K562 (cell line): ENCODE results near the gene GBA2. TPM values are rescaled to one million over a fixed set of nuclear protein-coding genes. Genes with fewer than 3 reads are reported as not detected.

Experiments used
- ATAC-seq: fragments of 200-7000 bp; cut with Tn5 transposase; 3 replicates; pipeline ENCODE4 v1.9.1; 2020; ENCODE audit warnings: moderate library complexity
- BruUV-seq: library from RNA; stranded (reverse); fragments of 400-500 nt; replicated peaks from 2 replicates; lab custom pipeline; 2021; lab: Mats Ljungman, UMichigan
- CTCF ChIA-PET: fragments of 300-600 bp; formaldehyde crosslinking; extraction: SDS; loops from one replicate; lab custom pipeline; 2021; ENCODE audit warnings: low intra/inter-chr PET ratio; lab: Yijun Ruan, JAX
- POLR2A ChIA-PET: fragments of 300-600, 350-650 bp; sonication (Branson Sonifier 250); formaldehyde crosslinking; extraction: SDS; loops from one replicate; lab custom pipeline; 2021; ENCODE audit warnings: antibody characterized with exemption, inconsistent platforms; lab: Yijun Ruan, JAX
- DNase-seq, 4 experiments: peaks; one replicate each; pipeline versions ENCODE4 v3.0.0 to v3.0.0-alpha.2; 2011 to 2018; ENCODE audit warnings: low spot score in 3 of 4, mixed read lengths in 3 of 4; ENCODE audit errors: extremely low read depth in 1 of 4
- FAIRE-seq: peaks from 2 replicates; lab custom pipeline; 2011; peaks lifted over from hg19 to GRCh38; lab: Jason Lieb, UNC
- H2AFZ ChIP-seq: 2 replicates; pipeline ENCODE4 v1.6.0; 2011; ENCODE audit warnings: low read depth, low read length, control low read depth, inconsistent platforms
- H3K27ac ChIP-seq: fragments of 200-600 bp; 3 replicates; pipeline ENCODE4 v1.8.0; 2011; ENCODE audit warnings: low read depth, mild to moderate bottlenecking, control low read depth, inconsistent platforms, low read length, moderate library complexity, mixed read lengths; ENCODE audit errors: extremely low read depth
- H3K27me3 ChIP-seq, 2 experiments: fragments of 300-600 bp in 1 of 2; 2 replicates in 1 of 2; 3 replicates in 1 of 2; pipeline versions ENCODE4 v1.6.0 to v1.8.0; 2011; ENCODE audit warnings: inconsistent platforms in 2 of 2, low read length in 2 of 2, mild to moderate bottlenecking in 1 of 2, mixed read lengths in 1 of 2, moderate library complexity in 1 of 2; ENCODE audit not compliant: control insufficient read depth in 2 of 2, insufficient read depth in 2 of 2
- H3K36me3 ChIP-seq: fragments of 300-600 bp; 3 replicates; pipeline ENCODE4 v1.8.0; 2011; ENCODE audit warnings: mild to moderate bottlenecking, low read length, inconsistent platforms; ENCODE audit not compliant: control insufficient read depth, insufficient read depth
- H3K4me1 ChIP-seq, 2 experiments: fragments of 200-600 bp in 1 of 2; replicated peaks in 1 of 2; 2 replicates in 1 of 2; 3 replicates in 1 of 2; pipeline versions ENCODE4 v1.5.1 to v1.8.0; 2011; ENCODE audit warnings: inconsistent platforms in 2 of 2, low read length in 2 of 2, mild to moderate bottlenecking in 1 of 2, mixed read lengths in 1 of 2, moderate library complexity in 1 of 2; ENCODE audit not compliant: control insufficient read depth in 2 of 2, insufficient read depth in 2 of 2
- H3K4me2 ChIP-seq: 2 replicates; pipeline ENCODE4 v1.6.1; 2011; ENCODE audit warnings: low read length, control low read depth, inconsistent platforms, mixed read lengths; ENCODE audit not compliant: insufficient read depth
- H3K4me3 ChIP-seq: fragments of 200-600 bp; sonication (generic), shearing (Covaris generic); 2 replicates; pipeline ENCODE4 v1.5.1; 2016; ENCODE audit warnings: control low read depth, inconsistent platforms
- H3K79me2 ChIP-seq: fragments of 200-600 bp; 3 replicates; pipeline ENCODE4 v1.8.0; 2011; ENCODE audit warnings: low read length, inconsistent platforms; ENCODE audit not compliant: control insufficient read depth, insufficient read depth
- H3K9ac ChIP-seq, 2 experiments: 2 replicates each; pipeline versions ENCODE4 v1.6.0 to v1.6.1; 2011; ENCODE audit warnings: low read depth in 2 of 2, low read length in 2 of 2, control low read depth in 1 of 2, inconsistent platforms in 1 of 2, mild to moderate bottlenecking in 1 of 2, mixed read lengths in 1 of 2; ENCODE audit not compliant: insufficient read depth in 1 of 2
- H3K9me1 ChIP-seq: one replicate; pipeline ENCODE4 v1.6.0; 2011; ENCODE audit warnings: inconsistent platforms, mild to moderate bottlenecking, low read length, moderate library complexity; ENCODE audit not compliant: control insufficient read depth, insufficient read depth
- H3K9me3 ChIP-seq: replicated peaks from 2 replicates; pipeline ENCODE4 v1.5.1; 2011; ENCODE audit warnings: low read depth, low read length, inconsistent platforms; ENCODE audit not compliant: control insufficient read depth, insufficient read depth
- H4K20me1 ChIP-seq: replicated peaks from 2 replicates; pipeline ENCODE4 v1.6.1; 2011; ENCODE audit warnings: low read length, inconsistent platforms, mixed read lengths; ENCODE audit not compliant: control insufficient read depth, insufficient read depth
- ATF7 ChIP-seq: fragments of 450-650 bp; IDR thresholded peaks from 2 replicates; pipeline ENCODE4 v1.7.1; 2014; ENCODE audit warnings: mild to moderate bottlenecking, moderate library complexity
- FOXK1 ChIP-seq: sonication (generic); formaldehyde crosslinking; IDR thresholded peaks from 2 replicates; pipeline ENCODE4 v1.8.0; 2022; ENCODE audit warnings: missing genetic modification reagents, mild to moderate bottlenecking, borderline replicate concordance
- GABPB1 ChIP-seq: sonication (generic); formaldehyde crosslinking; IDR thresholded peaks from 2 replicates; pipeline ENCODE4 v1.8.0; 2022; ENCODE audit warnings: mild to moderate bottlenecking, missing genetic modification reagents
- GTF2F1 ChIP-seq: IDR thresholded peaks from 2 replicates; pipeline ENCODE4 v1.6.1; 2011; ENCODE audit warnings: low read depth, low read length, improper control_type of control experiment
- JUND ChIP-seq, 2 experiments: IDR thresholded peaks; 2 replicates in 1 of 2; 3 replicates in 1 of 2; pipeline ENCODE4 v1.6.1; 2011; ENCODE audit warnings: borderline replicate concordance in 2 of 2, low read depth in 2 of 2, low read length in 2 of 2, improper control_type of control experiment in 1 of 2, missing biosample characterization in 1 of 2, missing genetic modification characterization in 1 of 2, missing genetic modification reagents in 1 of 2
- WGBS: fragments of 100-300 bp; shearing (Covaris generic); methylation state at CpG from one replicate; pipeline ENCODE4 v1.1.6; 2016; ENCODE audit warnings: low coverage, mixed read lengths; ENCODE audit not compliant: insufficient coverage; ENCODE audit errors: missing lambda C conversion rate; 5-methylcytosine and 5-hydroxymethylcytosine counted together
- in situ Hi-C: fragments of 300-500 bp; cut with MboI; formaldehyde crosslinking; loops from 4 replicates; pipeline ENCODE4 v1.15.0; 2018; ENCODE audit warnings: inconsistent platforms, mixed read lengths
- intact Hi-C: fragments of 100-400 bp; cut with micrococcal nuclease; formaldehyde crosslinking; loops from 2 replicates; pipeline ENCODE4 v1.14.2; 2022
- polyA plus RNA-seq, 8 experiments: library from polyadenylated mRNA; depleted of rRNA in 4 of 8; stranded (reverse) in 5 of 8; unstranded in 3 of 8; fragments of >200 nt; fragmentation: Nextera tagmentation in 2 of 8; fragmentation: Illumina TruSeq in 1 of 8; extraction: Ambion mirVana in 2 of 8; extraction: Trizol in 1 of 8; gene quantifications; 2 replicates each; pipeline versions ENCODE4 v1.2.1 to v1.2.3, GENCODE V29; 2011 to 2014; ENCODE audit warnings: inconsistent platforms in 1 of 8, missing spikeins in 1 of 8
- total RNA-seq, 7 experiments: library from RNA; depleted of rRNA in 6 of 7; stranded (reverse); fragments of >200 nt in 6 of 7; fragmentation: Illumina TruSeq in 2 of 7; extraction: Trizol in 2 of 7; gene quantifications; 2 replicates each; pipeline versions ENCODE4 v1.2.1 to v1.2.3, GENCODE V29; 2011 to 2021; ENCODE audit warnings: low replicate concordance in 1 of 7
- TF ChIP-seq, protein P1 (sequence below): fragments of 450-650 bp; IDR thresholded peaks from 2 replicates; pipeline ENCODE4 v1.7.1; 2018; ENCODE audit warnings: mild to moderate bottlenecking, low read depth; ENCODE audit not compliant: partially characterized antibody
- TF ChIP-seq, protein P2 (sequence below), 2 experiments: fragments of 450-650 bp in 1 of 2; sonication (generic) in 1 of 2; formaldehyde crosslinking in 1 of 2; IDR thresholded peaks in 1 of 2; conservative IDR thresholded peaks in 1 of 2; 2 replicates each; pipeline versions ENCODE4 v1.6.1 to v1.8.1; 2016 to 2023; ENCODE audit warnings: mild to moderate bottlenecking in 2 of 2, moderate library complexity in 2 of 2, inconsistent platforms in 1 of 2, missing genetic modification reagents in 1 of 2

The GBA2 gene
- total and polyA plus RNA-seq, 9 of the 15 experiments (the other 6 are each of a cell fraction or from before 2014, with no cell fraction given), result 14.1 to 60.4 (median 32.1) TPM

DNA sequence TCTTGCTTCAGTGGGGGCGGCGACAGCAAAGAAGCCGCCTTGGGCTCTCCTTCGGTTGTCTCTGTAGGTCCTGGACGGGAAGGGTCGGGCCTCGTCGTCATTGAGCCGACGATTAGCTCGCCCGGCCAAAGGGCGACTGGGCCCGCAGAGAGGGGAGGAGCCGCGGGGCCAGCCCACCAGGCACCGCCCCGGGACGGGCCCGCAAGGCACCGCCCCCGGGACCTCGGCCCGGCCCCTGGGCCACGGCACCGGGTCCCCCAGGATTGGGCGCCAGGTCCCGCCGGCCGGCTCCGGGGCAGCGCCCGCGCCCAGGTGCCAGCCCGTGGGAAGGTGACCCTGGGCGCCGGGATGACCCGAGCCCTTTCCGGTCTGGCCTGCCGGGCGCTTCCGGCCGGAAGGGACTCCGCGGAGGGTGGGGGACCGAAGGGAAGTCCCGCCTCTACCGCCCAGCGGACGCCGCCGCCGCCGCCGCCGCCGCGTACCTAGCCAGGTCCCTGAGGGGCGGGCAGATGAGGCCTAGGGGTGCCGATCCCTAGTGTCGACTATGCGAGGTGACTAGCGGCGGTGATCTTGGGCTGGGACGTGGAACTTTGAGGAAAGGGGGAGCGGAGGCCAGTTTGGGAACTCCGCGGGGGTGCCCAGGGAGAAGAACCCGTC lies at the start of gene GBA2, which contains the start of gene RGP1 (continued):
- TF ChIP-seq GTF2F1 (no peak), GABPB1 (CRISPR knock-in tag) (peak; percentile 66)

DNA sequence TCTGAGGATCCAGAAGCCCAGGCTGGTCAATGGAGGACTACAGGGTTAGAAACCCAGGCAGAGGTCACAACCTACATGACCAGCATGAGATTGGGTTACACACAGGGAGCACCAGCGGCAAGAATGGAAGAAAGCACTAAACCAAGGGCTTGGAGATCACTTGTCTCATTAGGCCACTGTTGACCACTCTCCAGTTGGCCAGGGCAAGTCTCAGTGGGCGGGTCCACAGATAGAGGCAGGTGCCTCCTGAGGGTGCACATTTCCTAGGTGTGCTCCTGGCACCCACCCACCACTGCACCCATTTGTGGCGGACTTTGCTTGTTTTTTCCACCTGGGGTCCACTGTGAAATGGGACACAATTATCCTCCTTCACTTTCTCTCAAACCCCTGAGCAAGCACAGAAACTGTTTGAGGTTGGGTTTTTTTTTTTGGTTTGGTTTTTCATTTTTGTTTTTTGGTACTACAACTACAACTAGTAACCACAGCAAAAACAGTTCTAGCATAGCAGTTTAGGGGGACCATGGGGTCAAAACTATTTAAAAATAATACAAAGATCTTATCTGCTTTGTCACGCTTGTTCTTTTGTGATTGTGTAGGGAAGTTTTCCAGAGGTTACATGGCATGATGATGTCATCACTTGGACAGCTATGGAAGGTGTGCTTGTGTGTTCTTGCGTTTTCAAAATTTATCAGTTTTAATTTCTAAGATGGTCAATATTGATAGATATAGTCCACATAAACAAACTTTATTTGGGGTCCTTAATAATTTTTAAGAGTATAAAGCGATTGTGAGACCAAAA lies 48.5 kb upstream of the GBA2 start:
- H3K9me3 ChIP-seq, result no peaks in the 10 kb centered on the region
- no peak overlapping the region for H2AFZ ChIP-seq
- no TSS peak for BruUV-seq
- ChIA-PET CTCF (no interaction called here), POLR2A (no interaction called here)
- no peak for DNase-seq
- H4K20me1 ChIP-seq, result no peaks in the 10 kb centered on the region
- intact Hi-C loops (no loop called here), in situ Hi-C loops (loop anchor here (10.0 kb wide), 1 partner anchor 87 kb away; no protein-coding TSS in a partner anchor)
- no peak overlapping the region; the same call in 2 of the 3 replicates for H3K27ac ChIP-seq
- no peak for ATAC-seq
- peaks cover 17 to 35% of the 10 kb centered on the region in 2 experiments; a peak in 4 of 5 replicates for H3K4me1 ChIP-seq
- WGBS, result 80% methylated on average over 6 of the region's 6 CpGs
- TF ChIP-seq ATF7, result peak; percentile 43; the same call in 1 of the 2 replicates
- no peak for TF ChIP-seq FOXK1
- TF ChIP-seq JUND (IDR thresholded peaks at IDR 0.05; ENCODE audit: borderline replicate concordance, low read depth, low read length), result 0 out of 2 replicates have a peak, but pooled peaks have one; percentile 26
- peak; percentile 48; the same call in 1 of the 3 replicates for TF ChIP-seq JUND (tag; IDR thresholded peaks at IDR 0.05; ENCODE audit: borderline replicate concordance, low read depth, low read length)
- TF ChIP-seq, protein P1, sequence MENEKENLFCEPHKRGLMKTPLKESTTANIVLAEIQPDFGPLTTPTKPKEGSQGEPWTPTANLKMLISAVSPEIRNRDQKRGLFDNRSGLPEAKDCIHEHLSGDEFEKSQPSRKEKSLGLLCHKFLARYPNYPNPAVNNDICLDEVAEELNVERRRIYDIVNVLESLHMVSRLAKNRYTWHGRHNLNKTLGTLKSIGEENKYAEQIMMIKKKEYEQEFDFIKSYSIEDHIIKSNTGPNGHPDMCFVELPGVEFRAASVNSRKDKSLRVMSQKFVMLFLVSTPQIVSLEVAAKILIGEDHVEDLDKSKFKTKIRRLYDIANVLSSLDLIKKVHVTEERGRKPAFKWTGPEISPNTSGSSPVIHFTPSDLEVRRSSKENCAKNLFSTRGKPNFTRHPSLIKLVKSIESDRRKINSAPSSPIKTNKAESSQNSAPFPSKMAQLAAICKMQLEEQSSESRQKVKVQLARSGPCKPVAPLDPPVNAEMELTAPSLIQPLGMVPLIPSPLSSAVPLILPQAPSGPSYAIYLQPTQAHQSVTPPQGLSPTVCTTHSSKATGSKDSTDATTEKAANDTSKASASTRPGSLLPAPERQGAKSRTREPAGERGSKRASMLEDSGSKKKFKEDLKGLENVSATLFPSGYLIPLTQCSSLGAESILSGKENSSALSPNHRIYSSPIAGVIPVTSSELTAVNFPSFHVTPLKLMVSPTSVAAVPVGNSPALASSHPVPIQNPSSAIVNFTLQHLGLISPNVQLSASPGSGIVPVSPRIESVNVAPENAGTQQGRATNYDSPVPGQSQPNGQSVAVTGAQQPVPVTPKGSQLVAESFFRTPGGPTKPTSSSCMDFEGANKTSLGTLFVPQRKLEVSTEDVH, result no peak
- TF ChIP-seq, protein P2, sequence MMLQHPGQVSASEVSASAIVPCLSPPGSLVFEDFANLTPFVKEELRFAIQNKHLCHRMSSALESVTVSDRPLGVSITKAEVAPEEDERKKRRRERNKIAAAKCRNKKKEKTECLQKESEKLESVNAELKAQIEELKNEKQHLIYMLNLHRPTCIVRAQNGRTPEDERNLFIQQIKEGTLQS (IDR thresholded peaks at IDR 0.05), result peak; percentile 91
- TF ChIP-seq, protein P2 (CRISPR knock-in tag; conservative IDR thresholded peaks at IDR 0.05), result no peak
- no peaks in the 10 kb centered on the region for H3K27me3 ChIP-seq
- H3K9ac ChIP-seq, result no peak overlapping the region
- H3K36me3 ChIP-seq, result peaks cover 9% of the 10 kb centered on the region; the same call in 2 of the 3 replicates
- peak; percentile 37 for FAIRE-seq
- no peak overlapping the region for H3K4me3 ChIP-seq
- H3K9me1 ChIP-seq, result no peaks in the 10 kb centered on the region
- H3K4me2 ChIP-seq, result no peak overlapping the region
- no peaks in the 10 kb centered on the region; the same call in 2 of the 3 replicates for H3K79me2 ChIP-seq
